ENCODE measurements around the gene DNAI4.
A peak's percentile ranks its signal among the peaks of the same experiment; 100 is the strongest.

DNA sequence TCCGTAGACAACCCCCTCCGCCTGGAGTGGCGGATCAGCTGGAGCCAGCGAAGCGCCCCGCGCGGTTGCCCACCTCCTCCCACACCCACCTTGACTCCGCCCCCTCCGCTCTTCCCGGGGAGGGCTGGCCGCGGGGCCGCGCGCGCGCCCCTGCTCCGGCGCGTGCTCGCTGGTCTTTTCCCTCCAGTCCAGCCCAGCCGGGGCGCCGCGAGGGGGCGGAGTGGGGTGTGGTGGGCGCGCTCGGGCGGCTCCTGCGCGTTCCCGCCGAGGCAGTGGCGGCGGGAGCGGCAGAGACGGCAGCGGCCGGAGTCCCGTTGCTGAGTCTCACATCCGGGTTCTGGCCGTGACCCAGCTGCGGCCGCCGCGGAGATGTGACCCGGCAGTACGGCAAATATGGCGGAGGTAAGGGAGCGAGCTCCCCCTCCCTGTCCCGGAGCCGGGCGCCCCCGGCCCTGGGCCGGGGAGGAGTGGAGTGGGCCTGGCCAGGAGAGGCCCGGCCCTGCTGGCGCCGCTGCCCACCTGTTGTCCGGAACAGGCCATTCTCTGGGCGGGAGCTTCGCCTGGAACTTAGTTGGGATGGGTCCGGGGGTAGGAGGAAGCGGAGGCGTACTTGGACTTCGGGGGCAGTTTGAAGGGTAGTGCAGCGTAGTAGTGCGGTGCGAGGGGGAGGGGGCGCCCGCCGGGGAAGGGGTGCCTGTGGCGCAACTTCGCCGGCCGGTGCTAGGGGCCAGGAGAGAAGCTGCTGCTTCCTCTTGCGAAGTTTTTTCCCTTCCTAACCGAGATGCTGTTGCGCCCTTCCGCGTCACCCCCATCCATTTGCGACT is 5.6 kb upstream of the DNAI4 start:
- TF ChIP-seq, protein P1, sequence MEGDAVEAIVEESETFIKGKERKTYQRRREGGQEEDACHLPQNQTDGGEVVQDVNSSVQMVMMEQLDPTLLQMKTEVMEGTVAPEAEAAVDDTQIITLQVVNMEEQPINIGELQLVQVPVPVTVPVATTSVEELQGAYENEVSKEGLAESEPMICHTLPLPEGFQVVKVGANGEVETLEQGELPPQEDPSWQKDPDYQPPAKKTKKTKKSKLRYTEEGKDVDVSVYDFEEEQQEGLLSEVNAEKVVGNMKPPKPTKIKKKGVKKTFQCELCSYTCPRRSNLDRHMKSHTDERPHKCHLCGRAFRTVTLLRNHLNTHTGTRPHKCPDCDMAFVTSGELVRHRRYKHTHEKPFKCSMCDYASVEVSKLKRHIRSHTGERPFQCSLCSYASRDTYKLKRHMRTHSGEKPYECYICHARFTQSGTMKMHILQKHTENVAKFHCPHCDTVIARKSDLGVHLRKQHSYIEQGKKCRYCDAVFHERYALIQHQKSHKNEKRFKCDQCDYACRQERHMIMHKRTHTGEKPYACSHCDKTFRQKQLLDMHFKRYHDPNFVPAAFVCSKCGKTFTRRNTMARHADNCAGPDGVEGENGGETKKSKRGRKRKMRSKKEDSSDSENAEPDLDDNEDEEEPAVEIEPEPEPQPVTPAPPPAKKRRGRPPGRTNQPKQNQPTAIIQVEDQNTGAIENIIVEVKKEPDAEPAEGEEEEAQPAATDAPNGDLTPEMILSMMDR (conservative IDR thresholded peaks at IDR 0.05; ENCODE audit: low read length), result peak; percentile 36; the same call in 1 of the 2 replicates
- no peak for TF ChIP-seq EZH2phosphoT487 (IDR thresholded peaks at IDR 0.05; ENCODE audit: borderline replicate concordance, low read depth, low read length)
